ENCODE measurements around the gene NTSR2.
"Not testable (repeated sequence)": the region's sequence is repeated elsewhere in the genome, so short reads cannot be mapped to it uniquely, and the experiment has no call there.

Gene NTSR2

GRCh38 chr2:11679486-11680181 is 9.6 kb upstream of the NTSR2 start:
- DNase-seq (ENCODE audit: low read depth, low spot score): no peak

- no peak for DNase-seq (ENCODE audit: low read depth, low spot score)
Observed at GRCh38 chr2:11679016-11679415, 9.0 kb upstream of the NTSR2 start.

GRCh38 chr2:11678306-11678960 is 8.4 kb upstream of the NTSR2 start:
- no peak for DNase-seq (ENCODE audit: low read depth, low spot score)

GRCh38 chr2:11677136-11678055 is 7.4 kb upstream of the NTSR2 start:
- no peak for DNase-seq (ENCODE audit: low read depth, low spot score)

GRCh38 chr2:11676640-11677039 is 6.6 kb upstream of the NTSR2 start:
- DNase-seq (ENCODE audit: low read depth, low spot score): no peak

- DNase-seq (ENCODE audit: low read depth, low spot score): no peak
Observed at GRCh38 chr2:11675423-11676112, 5.6 kb upstream of the NTSR2 start.

GRCh38 chr2:11674983-11675382 is 5.0 kb upstream of the NTSR2 start:
- no peak for DNase-seq (ENCODE audit: low read depth, low spot score)

- no peak for DNase-seq (ENCODE audit: low read depth, low spot score)
Observed at GRCh38 chr2:11672407-11672806, 2.4 kb upstream of the NTSR2 start.

GRCh38 chr2:11667866-11668637 is 1.9 kb downstream of the NTSR2 start:
- no peak for DNase-seq (ENCODE audit: low read depth, low spot score)

- no peak for DNase-seq (ENCODE audit: low read depth, low spot score)
Observed at GRCh38 chr2:11667194-11667593, 2.8 kb downstream of the NTSR2 start.

- DNase-seq (ENCODE audit: low read depth, low spot score): no peak
Observed at GRCh38 chr2:11665510-11666362, 4.3 kb downstream of the NTSR2 start.

- DNase-seq (ENCODE audit: low read depth, low spot score): no peak
Observed at GRCh38 chr2:11665028-11665427, 5.0 kb downstream of the NTSR2 start.

- no peak for DNase-seq (ENCODE audit: low read depth, low spot score)
Observed at GRCh38 chr2:11663427-11663826, 6.6 kb downstream of the NTSR2 start.

- no peak for DNase-seq (ENCODE audit: low read depth, low spot score)
Observed at GRCh38 chr2:11662882-11663281, 7.1 kb downstream of the NTSR2 start.

GRCh38 chr2:11661891-11662435 is 8.0 kb downstream of the NTSR2 start:
- DNase-seq (ENCODE audit: low read depth, low spot score): no peak

- not testable (repeated sequence) for DNase-seq (ENCODE audit: low read depth, low spot score)
Observed at GRCh38 chr2:11660396-11660795, 9.6 kb downstream of the NTSR2 start.

GRCh38 chr2:11659851-11660250 is 10.1 kb downstream of the NTSR2 start:
- no peak for DNase-seq (ENCODE audit: low read depth, low spot score)

GRCh38 chr2:11659115-11659475 is 10.9 kb downstream of the NTSR2 start:
- DNase-seq (ENCODE audit: low read depth, low spot score): no peak

GRCh38 chr2:11658208-11659114 is 11.5 kb downstream of the NTSR2 start:
- DNase-seq (ENCODE audit: low read depth, low spot score): no peak
